Endothelial cell of umbilical vein (primary cell): ENCODE results near the gene SOHLH2. TPM values are rescaled to one million over a fixed set of nuclear protein-coding genes. Genes with fewer than 3 reads are reported as not detected.

ENCODE experiments used
- BruUV-seq: library from RNA; stranded (reverse); fragments of 400-500 nt; replicated peaks from 2 replicates; lab custom pipeline; 2021; lab: Mats Ljungman, UMichigan
- CTCF ChIA-PET: fragments of 300-600, 350-600 bp; sonication (Branson Sonifier 250); formaldehyde crosslinking; loops from one replicate; lab custom pipeline; 2021; ENCODE audit warnings: antibody characterized with exemption, inconsistent platforms; lab: Charles Lee
- POLR2A ChIA-PET: fragments of 300-600, 350-600 bp; sonication (Branson Sonifier 250); formaldehyde crosslinking; loops from one replicate; lab custom pipeline; 2021; ENCODE audit warnings: antibody characterized with exemption, inconsistent platforms; lab: Charles Lee
- DNase-seq: peaks from one replicate; pipeline ENCODE4 v3.0.0-alpha.2; 2011; ENCODE audit warnings: low read depth, low spot score
- FAIRE-seq: peaks from 2 replicates; lab custom pipeline; 2011; peaks lifted over from hg19 to GRCh38; lab: Jason Lieb, UNC
- H2AFZ ChIP-seq: 2 replicates; pipeline ENCODE4 v1.6.0; 2012; ENCODE audit warnings: low read depth, low read length, control low read depth, inconsistent platforms
- H3K27ac ChIP-seq: 2 replicates; pipeline ENCODE4 v1.5.1; 2011; ENCODE audit warnings: low read depth, mild to moderate bottlenecking, control low read depth, low read length, moderate library complexity; ENCODE audit not compliant: insufficient read depth
- H3K27me3 ChIP-seq, 2 experiments: 2 replicates each; pipeline versions ENCODE4 v1.6.0 to v1.6.1; 2011; ENCODE audit warnings: low read length in 2 of 2, mixed read lengths in 1 of 2; ENCODE audit not compliant: control insufficient read depth in 2 of 2, insufficient read depth in 2 of 2
- H3K36me3 ChIP-seq, 2 experiments: 2 replicates in 1 of 2; 3 replicates in 1 of 2; pipeline ENCODE4 v1.5.1; 2011; ENCODE audit warnings: low read length in 2 of 2, mild to moderate bottlenecking in 1 of 2, moderate library complexity in 1 of 2; ENCODE audit not compliant: control insufficient read depth in 2 of 2, insufficient read depth in 2 of 2; ENCODE audit errors: extremely low read depth in 1 of 2
- H3K4me1 ChIP-seq: 3 replicates; pipeline ENCODE4 v1.5.1; 2011; ENCODE audit warnings: mild to moderate bottlenecking, low read length; ENCODE audit not compliant: control insufficient read depth, insufficient read depth; ENCODE audit errors: extremely low read depth
- H3K4me2 ChIP-seq: 2 replicates; pipeline ENCODE4 v1.6.1; 2011; ENCODE audit warnings: low read length, control low read depth, mixed read lengths; ENCODE audit not compliant: insufficient read depth
- H3K4me3 ChIP-seq, 3 experiments: fragments of 200-600 bp in 1 of 3; sonication (generic), shearing (Covaris generic) in 1 of 3; replicated peaks in 1 of 3; 2 replicates each; pipeline ENCODE4 v1.5.1; 2011 to 2016; ENCODE audit warnings: control low read depth in 3 of 3, low read length in 3 of 3, mild to moderate bottlenecking in 2 of 3, inconsistent platforms in 1 of 3, low read depth in 1 of 3, moderate library complexity in 1 of 3; ENCODE audit not compliant: insufficient read depth in 1 of 3
- H3K79me2 ChIP-seq: 2 replicates; pipeline ENCODE4 v1.6.0; 2012; ENCODE audit warnings: low read length, inconsistent platforms; ENCODE audit not compliant: control insufficient read depth, insufficient read depth
- H3K9ac ChIP-seq: replicated peaks from 2 replicates; pipeline ENCODE3; 2011; ENCODE audit warnings: low read length, control low read depth; ENCODE audit not compliant: insufficient read depth; ENCODE audit errors: extremely low read depth
- H3K9me1 ChIP-seq: replicated peaks from 3 replicates; pipeline ENCODE4 v1.6.0; 2011; ENCODE audit warnings: mild to moderate bottlenecking, low read length; ENCODE audit not compliant: control insufficient read depth, insufficient read depth; ENCODE audit errors: extremely low read depth
- H3K9me3 ChIP-seq: replicated peaks from 2 replicates; pipeline ENCODE4 v1.5.1; 2012; ENCODE audit warnings: low read length, inconsistent platforms; ENCODE audit not compliant: control insufficient read depth, insufficient read depth
- H4K20me1 ChIP-seq: replicated peaks from 2 replicates; pipeline ENCODE3; 2011; ENCODE audit warnings: mild to moderate bottlenecking, low read length; ENCODE audit not compliant: control insufficient read depth, insufficient read depth; ENCODE audit errors: extremely low read depth
- EZH2 ChIP-seq: IDR thresholded peaks from 2 replicates; pipeline ENCODE4 v1.6.1; 2012; ENCODE audit warnings: borderline replicate concordance, low read depth, mild to moderate bottlenecking, moderate library complexity, low read length, inconsistent platforms; ENCODE audit not compliant: severe bottlenecking
- FOS ChIP-seq: IDR thresholded peaks from 2 replicates; pipeline ENCODE4 v1.6.1; 2011; ENCODE audit warnings: mild to moderate bottlenecking, low read length, moderate library complexity, borderline replicate concordance; ENCODE audit not compliant: insufficient read depth
- GATA2 ChIP-seq: IDR thresholded peaks from 2 replicates; pipeline ENCODE4 v1.7.0; 2011; ENCODE audit warnings: low read depth, mild to moderate bottlenecking, moderate library complexity, mixed read lengths, low read length; ENCODE audit not compliant: insufficient read length, insufficient read depth
- JUN ChIP-seq: IDR thresholded peaks from 2 replicates; pipeline ENCODE4 v1.6.1; 2011; ENCODE audit warnings: borderline replicate concordance, low read depth; ENCODE audit not compliant: insufficient read length, insufficient read depth
- MYC ChIP-seq: IDR thresholded peaks from one replicate; pipeline ENCODE4 v1.6.1; 2011; ENCODE audit warnings: mild to moderate bottlenecking, low read depth, low read length
- POLR2A ChIP-seq: IDR thresholded peaks from 2 replicates; pipeline ENCODE4 v1.6.1; 2012; ENCODE audit warnings: low read depth, mild to moderate bottlenecking, control low read depth, low read length
- POLR2AphosphoS5 ChIP-seq: IDR thresholded peaks from 2 replicates; pipeline ENCODE4 v1.6.1; 2012; ENCODE audit warnings: low read depth, mild to moderate bottlenecking, control low read depth, low read length, moderate library complexity; ENCODE audit not compliant: insufficient read depth
- dilution Hi-C: fragments of 300-500 bp; cut with MboI; formaldehyde crosslinking; loops from one replicate; pipeline ENCODE4 v1.15.0; 2019; ENCODE audit warnings: low sequenced_read_pairs; ENCODE audit not compliant: extremely low pct_ligation_motif_present
- intact Hi-C: fragments of 100-400 bp; cut with micrococcal nuclease; formaldehyde crosslinking; loops from one replicate; pipeline ENCODE4 v1.10.0; 2022
- polyA plus RNA-seq, 4 experiments: library from polyadenylated mRNA; depleted of rRNA in 3 of 4; stranded (reverse) in 3 of 4; unstranded in 1 of 4; fragments of >200 nt; gene quantifications; 2 replicates each; pipeline versions ENCODE4 v1.2.1 to v1.2.3, GENCODE V29; 2011 to 2012; ENCODE audit warnings: missing spikeins in 1 of 4
- total RNA-seq: library from RNA; stranded (reverse); gene quantifications from 2 replicates; pipeline ENCODE4 v1.2.3, GENCODE V29; 2021
- TF ChIP-seq, protein P1 (sequence below): IDR thresholded peaks from 2 replicates; pipeline ENCODE4 v1.6.1; 2011; ENCODE audit not compliant: insufficient read depth, insufficient read length
- TF ChIP-seq, protein P2 (sequence below), 2 donors: IDR thresholded peaks; 1 replicate in 1 of 2; 2 replicates in 1 of 2; pipeline ENCODE4 v1.5.1; 2011; ENCODE audit warnings: low read length in 2 of 2, mild to moderate bottlenecking in 2 of 2, moderate library complexity in 2 of 2, control low read depth in 1 of 2, inconsistent platforms in 1 of 2, low read depth in 1 of 2; ENCODE audit not compliant: insufficient read depth in 1 of 2; ENCODE audit errors: extremely low read depth in 1 of 2

SOHLH2 gene
- total and polyA plus RNA-seq, 2 donors (not counting 3 experiments of a cell fraction or from before 2014, with no cell fraction given) = 0.11 to 0.55 TPM

DNA sequence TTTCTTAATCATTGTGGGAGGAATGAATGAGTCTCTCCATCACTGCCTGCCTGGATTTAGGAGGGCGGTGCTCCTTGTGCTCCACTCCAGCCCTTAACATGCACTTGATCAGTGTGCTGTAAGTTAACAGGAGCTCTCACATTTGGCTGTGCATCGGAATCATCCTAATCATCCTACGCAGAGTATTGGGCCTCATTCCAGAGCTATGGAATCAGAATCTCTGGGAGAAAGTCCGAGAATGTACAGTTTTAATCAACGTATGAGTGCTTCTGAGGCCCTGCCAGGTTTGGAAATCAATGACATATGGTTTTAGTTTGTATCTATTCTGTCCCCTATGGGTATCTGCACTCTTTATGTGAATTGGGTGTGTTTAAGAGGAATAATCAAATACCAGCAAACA, 48.3 kb downstream of the SOHLH2 start:
- Histone ChIP-seq H3K9me1 (no peaks in the 10 kb centered on the region), H3K4me3 (no peak overlapping the region), H3K4me2 (no peak overlapping the region), H4K20me1 (no peaks in the 10 kb centered on the region), H3K27me3 (no peaks in the 10 kb centered on the region), H3K27ac (no peak overlapping the region), H3K9me3 (no peaks in the 10 kb centered on the region), H3K4me1 (no peaks in the 10 kb centered on the region), H3K79me2 (no peaks in the 10 kb centered on the region), H2AFZ (no peak overlapping the region), H3K36me3 (no peaks in the 10 kb centered on the region), H3K9ac (no peak overlapping the region)
- POLR2A ChIA-PET = no interaction called here
- no peak for FAIRE-seq
- dilution Hi-C loops = no loop called here
- TF ChIP-seq POLR2A (no peak), JUN (no peak)
- CTCF ChIA-PET = interaction anchor here (1.0 kb wide), 1 partner anchor 9 kb away, joined by 3 read pairs; no protein-coding TSS in a partner anchor
- no peak for DNase-seq
- intact Hi-C loops = no loop called here
- BruUV-seq = no TSS peak

DNA sequence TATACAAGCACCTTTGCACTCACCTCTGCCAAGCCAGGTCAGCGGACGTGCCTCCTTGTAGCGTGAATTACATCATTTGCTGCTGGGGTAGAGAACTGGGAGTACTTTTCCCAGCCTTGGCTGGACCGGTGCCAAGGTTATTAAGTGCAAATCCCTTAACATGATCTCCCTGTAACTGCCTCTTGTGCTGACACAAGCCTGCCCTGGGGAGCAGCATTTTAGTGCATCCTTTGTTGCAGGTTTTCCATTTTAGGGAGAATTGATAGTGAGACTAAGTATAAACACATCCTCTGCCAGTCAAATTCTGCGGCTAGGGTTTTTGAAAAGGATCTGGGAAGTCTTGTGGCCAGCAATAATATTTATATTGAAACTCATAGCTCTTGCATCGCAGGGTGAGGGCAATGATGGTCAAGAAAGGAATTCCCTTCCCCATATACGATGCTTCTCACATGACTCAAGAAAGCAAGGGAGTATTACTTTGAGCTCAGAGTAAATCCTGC, 50.5 kb downstream of the SOHLH2 start:
- H2AFZ ChIP-seq = no peak overlapping the region
- DNase-seq = no peak
- H3K27me3 ChIP-seq = no peaks in the 10 kb centered on the region
- CTCF ChIA-PET = interaction anchor here (1.7 kb wide), 1 partner anchor 15 kb away, joined by 3 read pairs; no protein-coding TSS in a partner anchor
- no peaks in the 10 kb centered on the region for H3K79me2 ChIP-seq
- dilution Hi-C loops = no loop called here
- FAIRE-seq = no peak
- H3K9ac ChIP-seq = no peak overlapping the region
- no peaks in the 10 kb centered on the region for H3K4me1 ChIP-seq
- POLR2A ChIA-PET = no interaction called here
- H3K9me3 ChIP-seq = no peaks in the 10 kb centered on the region
- H3K4me3 ChIP-seq = no peak overlapping the region
- no peak for TF ChIP-seq EZH2
- TF ChIP-seq POLR2A = no peak
- no peak for TF ChIP-seq FOS
- no peak for TF ChIP-seq GATA2
- TF ChIP-seq JUN = no peak
- TF ChIP-seq, protein P1, sequence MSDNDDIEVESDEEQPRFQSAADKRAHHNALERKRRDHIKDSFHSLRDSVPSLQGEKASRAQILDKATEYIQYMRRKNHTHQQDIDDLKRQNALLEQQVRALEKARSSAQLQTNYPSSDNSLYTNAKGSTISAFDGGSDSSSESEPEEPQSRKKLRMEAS = no peak
- no peak for TF ChIP-seq MYC
- TF ChIP-seq, protein P2, sequence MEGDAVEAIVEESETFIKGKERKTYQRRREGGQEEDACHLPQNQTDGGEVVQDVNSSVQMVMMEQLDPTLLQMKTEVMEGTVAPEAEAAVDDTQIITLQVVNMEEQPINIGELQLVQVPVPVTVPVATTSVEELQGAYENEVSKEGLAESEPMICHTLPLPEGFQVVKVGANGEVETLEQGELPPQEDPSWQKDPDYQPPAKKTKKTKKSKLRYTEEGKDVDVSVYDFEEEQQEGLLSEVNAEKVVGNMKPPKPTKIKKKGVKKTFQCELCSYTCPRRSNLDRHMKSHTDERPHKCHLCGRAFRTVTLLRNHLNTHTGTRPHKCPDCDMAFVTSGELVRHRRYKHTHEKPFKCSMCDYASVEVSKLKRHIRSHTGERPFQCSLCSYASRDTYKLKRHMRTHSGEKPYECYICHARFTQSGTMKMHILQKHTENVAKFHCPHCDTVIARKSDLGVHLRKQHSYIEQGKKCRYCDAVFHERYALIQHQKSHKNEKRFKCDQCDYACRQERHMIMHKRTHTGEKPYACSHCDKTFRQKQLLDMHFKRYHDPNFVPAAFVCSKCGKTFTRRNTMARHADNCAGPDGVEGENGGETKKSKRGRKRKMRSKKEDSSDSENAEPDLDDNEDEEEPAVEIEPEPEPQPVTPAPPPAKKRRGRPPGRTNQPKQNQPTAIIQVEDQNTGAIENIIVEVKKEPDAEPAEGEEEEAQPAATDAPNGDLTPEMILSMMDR (IDR thresholded peaks at IDR 0.05; ENCODE audit: extremely low read depth in 1 of 2, insufficient read depth in 1 of 2, low read depth in 1 of 2, low read length in 2 of 2) = no peak
- TF ChIP-seq POLR2AphosphoS5 = no peak
- H4K20me1 ChIP-seq = no peaks in the 10 kb centered on the region
- no peaks in the 10 kb centered on the region for H3K36me3 ChIP-seq
- H3K9me1 ChIP-seq = no peaks in the 10 kb centered on the region
- H3K4me2 ChIP-seq = no peak overlapping the region
- no peak overlapping the region for H3K27ac ChIP-seq
- intact Hi-C loops = no loop called here
- BruUV-seq = no TSS peak
